Measurements from ENCODE around the gene DESI1. TPM values are rescaled to one million over a fixed set of nuclear protein-coding genes. Genes with fewer than 3 reads are reported as not detected.

DESI1 gene
- polyA plus RNA-seq, 4 donors = 16.5 to 33.4 (median 21.4) TPM

Other genes with a start within 250 kb of the DESI1 start
- 10 to 100 TPM in 2 of 4 donors, 1 to 10 TPM in 2; 6.1 to 11.8 (median 9.4) TPM for gene TEF, start 239.1 kb downstream of the DESI1 start, polyA plus RNA-seq
- 10 to 100 TPM; 15.1 to 63.9 (median 26.5) TPM for gene TOB2, start 174.2 kb downstream of the DESI1 start, polyA plus RNA-seq
- gene PHF5A, start 152.4 kb downstream of the DESI1 start, polyA plus RNA-seq = 10 to 100 TPM; 39.6 to 62.7 (median 55.3) TPM
- gene ACO2, start 151.9 kb downstream of the DESI1 start, polyA plus RNA-seq = 100 to 1,000 TPM; 126 to 294 (median 217) TPM
- 10 to 100 TPM in 2 of 4 donors, 1 to 10 TPM in 2; 2.7 to 18.2 (median 9.5) TPM for gene POLR3H, start 76.6 kb downstream of the DESI1 start, polyA plus RNA-seq
- 1 to 10 TPM in 2 of 4 donors, under 1 TPM in 2; 0.45 to 2.7 (median 1.3) TPM for gene CSDC2, start 60.0 kb downstream of the DESI1 start, polyA plus RNA-seq
- gene PMM1, start 31.2 kb downstream of the DESI1 start, polyA plus RNA-seq = 100 to 1,000 TPM in 2 of 4 donors, 10 to 100 TPM in 2; 45.5 to 125 (median 90.4) TPM
- 100 to 1,000 TPM; 138 to 248 (median 166) TPM for gene XRCC6, start 252 bp upstream of the DESI1 start, polyA plus RNA-seq
- 100 to 1,000 TPM in 3 of 4 donors, 10 to 100 TPM in 1; 82.1 to 149 (median 113) TPM for gene SNU13, start 67.8 kb upstream of the DESI1 start, polyA plus RNA-seq
- gene MEI1, start 78.5 kb upstream of the DESI1 start, polyA plus RNA-seq = 10 to 100 TPM in 1 of 4 donors, 1 to 10 TPM in 3; 1.1 to 16.8 (median 4.2) TPM
- 1 to 10 TPM; 2.2 to 7.6 (median 3.7) TPM for gene CCDC134, start 179.6 kb upstream of the DESI1 start, polyA plus RNA-seq
- gene SREBF2, start 212.1 kb upstream of the DESI1 start, polyA plus RNA-seq = 10 to 100 TPM; 14.1 to 82.2 (median 48.1) TPM

Data from small intestine (tissue), 4 donors.